ENCODE results near the gene PRSS50. TPM values are rescaled to one million over a fixed set of nuclear protein-coding genes. Genes with fewer than 3 reads are reported as not detected.
"Not testable (repeated sequence)": the region's sequence is repeated elsewhere in the genome, so short reads cannot be mapped to it uniquely, and the experiment has no call there.

The PRSS50 gene
- total and polyA plus RNA-seq, 4 donors: 0.02 to 0.33 (median 0.25) TPM; not detected in 1

GRCh38 chr3:46756642-46757041 is 39.0 kb upstream of the PRSS50 start:
- Histone ChIP-seq H3K4me1 (ENCODE audit: control insufficient read depth in 4 of 4, insufficient read depth in 4 of 4, low read length in 3 of 4) (peaks cover 0 to 2% (median 0%) of the 10 kb centered on the region in 4 donors), H3K27ac (ENCODE audit: low read depth in 1 of 2, low read length in 2 of 2) (no peak overlapping the region), H3K9ac (ENCODE audit: low read depth in 1 of 2, low read length in 2 of 2) (no peak overlapping the region), H3K36me3 (ENCODE audit: control insufficient read depth in 4 of 4, insufficient read depth in 3 of 4, low read depth in 1 of 4, low read length in 3 of 4) (no peaks in the 10 kb centered on the region), H3K4me3 (ENCODE audit: low read depth in 1 of 3, low read length in 3 of 3) (no peak overlapping the region), H3K9me3 (ENCODE audit: control insufficient read depth in 4 of 4, low read length in 3 of 4) (peaks cover 0 to 2% (median 0%) of the 10 kb centered on the region in 4 donors), H3K27me3 (ENCODE audit: control insufficient read depth in 4 of 4, insufficient read depth in 4 of 4, low read length in 3 of 4) (no peaks in the 10 kb centered on the region)
- WGBS: 92% methylated on average over 31 of the region's 31 CpGs
- DNase-seq (ENCODE audit: low spot score): no peak
- TF ChIP-seq SP1 (IDR thresholded peaks at IDR 0.05) (no peak), HNF4G (IDR thresholded peaks at IDR 0.05) (no peak), YY1 (IDR thresholded peaks at IDR 0.05) (no peak), JUND (IDR thresholded peaks at IDR 0.05) (no peak), TAF1 (conservative IDR thresholded peaks at IDR 0.05) (no peak), ZBTB33 (IDR thresholded peaks at IDR 0.05) (no peak), HNF4A (conservative IDR thresholded peaks at IDR 0.05) (no peak), CTCF (IDR thresholded peaks at IDR 0.05; ENCODE audit: low read depth, low read length, missing input control) (no peak), FOXA1 (IDR thresholded peaks at IDR 0.05) (no peak), FOXA2 (IDR thresholded peaks at IDR 0.05) (no peak), RAD21 (IDR thresholded peaks at IDR 0.05) (no peak)
- TF ChIP-seq, protein P1, sequence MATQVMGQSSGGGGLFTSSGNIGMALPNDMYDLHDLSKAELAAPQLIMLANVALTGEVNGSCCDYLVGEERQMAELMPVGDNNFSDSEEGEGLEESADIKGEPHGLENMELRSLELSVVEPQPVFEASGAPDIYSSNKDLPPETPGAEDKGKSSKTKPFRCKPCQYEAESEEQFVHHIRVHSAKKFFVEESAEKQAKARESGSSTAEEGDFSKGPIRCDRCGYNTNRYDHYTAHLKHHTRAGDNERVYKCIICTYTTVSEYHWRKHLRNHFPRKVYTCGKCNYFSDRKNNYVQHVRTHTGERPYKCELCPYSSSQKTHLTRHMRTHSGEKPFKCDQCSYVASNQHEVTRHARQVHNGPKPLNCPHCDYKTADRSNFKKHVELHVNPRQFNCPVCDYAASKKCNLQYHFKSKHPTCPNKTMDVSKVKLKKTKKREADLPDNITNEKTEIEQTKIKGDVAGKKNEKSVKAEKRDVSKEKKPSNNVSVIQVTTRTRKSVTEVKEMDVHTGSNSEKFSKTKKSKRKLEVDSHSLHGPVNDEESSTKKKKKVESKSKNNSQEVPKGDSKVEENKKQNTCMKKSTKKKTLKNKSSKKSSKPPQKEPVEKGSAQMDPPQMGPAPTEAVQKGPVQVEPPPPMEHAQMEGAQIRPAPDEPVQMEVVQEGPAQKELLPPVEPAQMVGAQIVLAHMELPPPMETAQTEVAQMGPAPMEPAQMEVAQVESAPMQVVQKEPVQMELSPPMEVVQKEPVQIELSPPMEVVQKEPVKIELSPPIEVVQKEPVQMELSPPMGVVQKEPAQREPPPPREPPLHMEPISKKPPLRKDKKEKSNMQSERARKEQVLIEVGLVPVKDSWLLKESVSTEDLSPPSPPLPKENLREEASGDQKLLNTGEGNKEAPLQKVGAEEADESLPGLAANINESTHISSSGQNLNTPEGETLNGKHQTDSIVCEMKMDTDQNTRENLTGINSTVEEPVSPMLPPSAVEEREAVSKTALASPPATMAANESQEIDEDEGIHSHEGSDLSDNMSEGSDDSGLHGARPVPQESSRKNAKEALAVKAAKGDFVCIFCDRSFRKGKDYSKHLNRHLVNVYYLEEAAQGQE (IDR thresholded peaks at IDR 0.05): no peak

- H3K36me3 ChIP-seq (ENCODE audit: control insufficient read depth in 4 of 4, insufficient read depth in 3 of 4, low read depth in 1 of 4, low read length in 3 of 4): no peaks in the 10 kb centered on the region
- H3K27me3 ChIP-seq (ENCODE audit: control insufficient read depth in 4 of 4, insufficient read depth in 4 of 4, low read length in 3 of 4): no peaks in the 10 kb centered on the region
- peaks cover 0 to 2% (median 0%) of the 10 kb centered on the region in 4 donors for H3K4me1 ChIP-seq (ENCODE audit: control insufficient read depth in 4 of 4, insufficient read depth in 4 of 4, low read length in 3 of 4)
- no peaks in the 10 kb centered on the region for H3K9me3 ChIP-seq (ENCODE audit: control insufficient read depth in 4 of 4, low read length in 3 of 4)
- DNase-seq (ENCODE audit: low spot score): no peak
- no peak overlapping the region for H3K27ac ChIP-seq (ENCODE audit: low read depth in 1 of 2, low read length in 2 of 2)
- no peak for TF ChIP-seq RAD21 (IDR thresholded peaks at IDR 0.05)
- TF ChIP-seq EGR1 (IDR thresholded peaks at IDR 0.05; ENCODE audit: low read depth in 2 of 2): no peak
- no peak for TF ChIP-seq GABPA (IDR thresholded peaks at IDR 0.05 in 1 of 2, conservative IDR thresholded peaks at IDR 0.05 in 1 of 2)
- no peak for TF ChIP-seq ATF3 (IDR thresholded peaks at IDR 0.05)
- no peak for TF ChIP-seq ZBTB33 (IDR thresholded peaks at IDR 0.05)
- no peak for TF ChIP-seq MAX (IDR thresholded peaks at IDR 0.05)
- TF ChIP-seq JUND (IDR thresholded peaks at IDR 0.05): no peak
- TF ChIP-seq FOXA1 (IDR thresholded peaks at IDR 0.05): no peak
- no peak for TF ChIP-seq NR2F2 (IDR thresholded peaks at IDR 0.05)
- 94% methylated on average over 6 of the region's 6 CpGs for WGBS
- H3K4me3 ChIP-seq (ENCODE audit: low read depth in 1 of 3, low read length in 3 of 3): no peak overlapping the region
- no peak overlapping the region for H3K9ac ChIP-seq (ENCODE audit: low read depth in 1 of 2, low read length in 2 of 2)
Measured at GRCh38 chr3:46755646-46756045, 38.0 kb upstream of the PRSS50 start.

DNA sequence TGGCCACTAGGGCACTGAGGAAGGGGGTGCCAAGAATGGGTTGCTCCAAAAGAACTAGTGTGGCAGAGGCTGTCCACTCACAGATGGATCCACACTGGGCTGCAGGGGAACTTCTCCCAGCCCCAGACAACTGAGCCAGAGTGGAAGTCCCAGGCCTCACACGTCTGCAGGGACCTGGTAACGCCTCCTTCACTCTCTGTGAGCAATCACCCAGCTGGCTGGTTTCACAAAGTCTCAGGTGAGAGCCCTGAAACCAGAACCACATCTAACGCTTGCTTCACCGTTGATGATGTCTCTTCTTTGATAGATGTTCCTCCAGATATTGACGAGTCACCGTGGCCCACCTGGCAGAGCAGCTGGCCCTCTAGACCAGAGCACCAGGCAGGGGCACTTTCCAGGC is 35.5 kb upstream of the PRSS50 start:
- H3K9ac ChIP-seq (ENCODE audit: low read depth in 1 of 2, low read length in 2 of 2); DNase-seq (ENCODE audit: low spot score); H3K4me3 ChIP-seq (ENCODE audit: low read depth in 1 of 3, low read length in 3 of 3); H3K36me3 ChIP-seq (ENCODE audit: control insufficient read depth in 4 of 4, insufficient read depth in 3 of 4, low read depth in 1 of 4, low read length in 3 of 4); H3K27ac ChIP-seq (ENCODE audit: low read depth in 1 of 2, low read length in 2 of 2); H3K4me1 ChIP-seq (ENCODE audit: control insufficient read depth in 4 of 4, insufficient read depth in 4 of 4, low read length in 3 of 4); H3K27me3 ChIP-seq (ENCODE audit: control insufficient read depth in 4 of 4, insufficient read depth in 4 of 4, low read length in 3 of 4); H3K9me3 ChIP-seq (ENCODE audit: control insufficient read depth in 4 of 4, low read length in 3 of 4): not testable (repeated sequence)
- WGBS: 87% methylated on average over 6 of the region's 6 CpGs

Measured in liver (tissue), 9 donors.